ENCODE measurements around the gene GUCD1. TPM values are rescaled to one million over a fixed set of nuclear protein-coding genes. Genes with fewer than 3 reads are reported as not detected.
A peak's percentile ranks its signal among the peaks of the same experiment; 100 is the strongest.

The GUCD1 gene
- total and polyA plus RNA-seq, 2 of the 13 experiments (the other 11 are each of a cell fraction or from before 2014, with no cell fraction given): 128 to 245 TPM

DNA sequence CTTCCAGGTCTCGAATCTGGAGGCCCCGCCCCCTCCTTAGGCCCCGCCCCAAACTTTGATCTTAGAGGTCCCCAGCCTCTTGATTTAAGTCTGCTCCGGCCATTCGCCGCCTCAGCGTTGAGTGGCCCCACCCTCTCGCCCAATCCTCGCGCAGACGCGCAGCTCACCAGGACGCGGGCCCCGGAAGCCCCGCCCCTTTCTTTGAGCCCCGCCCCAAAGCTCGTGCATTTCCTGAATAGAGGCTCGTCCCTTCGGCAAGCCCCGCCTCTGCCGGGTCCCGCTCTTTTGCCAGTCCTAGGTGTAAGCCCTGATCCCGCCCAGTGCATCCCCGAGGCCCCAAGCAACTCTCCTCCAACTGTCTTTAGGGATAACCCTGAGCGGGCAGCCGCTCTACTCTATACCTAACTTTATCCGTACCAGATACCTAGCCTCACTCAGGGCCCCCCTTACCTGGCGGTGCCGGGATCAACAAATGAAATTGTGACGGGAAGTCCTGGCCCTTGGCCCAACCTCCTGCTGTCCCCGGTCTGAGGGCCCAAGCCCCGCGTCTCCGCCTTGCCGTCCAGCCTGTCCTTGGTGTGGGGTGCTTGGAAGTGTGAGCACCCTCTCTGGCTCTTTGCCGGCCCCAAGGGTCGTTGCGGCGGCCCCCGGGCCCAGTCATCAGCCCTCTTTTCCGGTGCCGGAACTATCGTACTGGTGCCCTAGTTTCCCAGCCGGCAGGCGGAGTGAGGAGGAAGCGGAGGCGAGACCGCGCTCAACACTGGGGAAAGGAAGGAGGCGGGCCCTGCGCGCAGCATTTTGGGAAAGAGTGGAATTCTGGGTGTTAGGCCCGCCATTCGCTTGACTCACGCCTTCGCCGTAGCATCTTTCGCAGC lies 464 bp upstream of the GUCD1 start, which contains the start of gene SNRPD3 (continued):
- TF ChIP-seq, protein P1, sequence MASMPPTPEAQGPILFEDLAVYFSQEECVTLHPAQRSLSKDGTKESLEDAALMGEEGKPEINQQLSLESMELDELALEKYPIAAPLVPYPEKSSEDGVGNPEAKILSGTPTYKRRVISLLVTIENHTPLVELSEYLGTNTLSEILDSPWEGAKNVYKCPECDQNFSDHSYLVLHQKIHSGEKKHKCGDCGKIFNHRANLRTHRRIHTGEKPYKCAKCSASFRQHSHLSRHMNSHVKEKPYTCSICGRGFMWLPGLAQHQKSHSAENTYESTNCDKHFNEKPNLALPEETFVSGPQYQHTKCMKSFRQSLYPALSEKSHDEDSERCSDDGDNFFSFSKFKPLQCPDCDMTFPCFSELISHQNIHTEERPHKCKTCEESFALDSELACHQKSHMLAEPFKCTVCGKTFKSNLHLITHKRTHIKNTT (CRISPR knock-in tag; IDR thresholded peaks at IDR 0.05): no peak
- TF ChIP-seq ZNF569 (CRISPR knock-in tag; IDR thresholded peaks at IDR 0.05; ENCODE audit: borderline replicate concordance) (no peak), HBP1 (CRISPR knock-in tag; IDR thresholded peaks at IDR 0.05; ENCODE audit: low read depth) (peak; percentile 98), RFXANK (CRISPR knock-in tag; IDR thresholded peaks at IDR 0.05) (0 out of 2 replicates have a peak, but pooled peaks have one; percentile 76), ZNF3 (CRISPR knock-in tag; IDR thresholded peaks at IDR 0.05) (peak; percentile 30; the same call in 1 of the 2 replicates), KAT8 (CRISPR knock-in tag; IDR thresholded peaks at IDR 0.05) (peak; percentile 98), EHMT2 (IDR thresholded peaks at IDR 0.05; ENCODE audit: borderline replicate concordance, low read depth, low read length) (no peak), POGZ (CRISPR knock-in tag; IDR thresholded peaks at IDR 0.05) (peak; percentile 81), MATR3 (CRISPR knock-in tag; IDR thresholded peaks at IDR 0.05) (no peak), ZNF713 (CRISPR knock-in tag; IDR thresholded peaks at IDR 0.05) (0 out of 2 replicates have a peak, but pooled peaks have one; percentile 74), ARID3A (IDR thresholded peaks at IDR 0.05; ENCODE audit: low read depth, low read length) (peak; percentile 70; the same call in 1 of the 2 replicates), POLR2AphosphoS5 (IDR thresholded peaks at IDR 0.05; ENCODE audit: low read depth, low read length) (peak; percentile 86), KLF15 (CRISPR knock-in tag; IDR thresholded peaks at IDR 0.05; ENCODE audit: borderline replicate concordance) (0 out of 2 replicates have a peak, but pooled peaks have one; percentile 72)
- TF ChIP-seq, protein P2, sequence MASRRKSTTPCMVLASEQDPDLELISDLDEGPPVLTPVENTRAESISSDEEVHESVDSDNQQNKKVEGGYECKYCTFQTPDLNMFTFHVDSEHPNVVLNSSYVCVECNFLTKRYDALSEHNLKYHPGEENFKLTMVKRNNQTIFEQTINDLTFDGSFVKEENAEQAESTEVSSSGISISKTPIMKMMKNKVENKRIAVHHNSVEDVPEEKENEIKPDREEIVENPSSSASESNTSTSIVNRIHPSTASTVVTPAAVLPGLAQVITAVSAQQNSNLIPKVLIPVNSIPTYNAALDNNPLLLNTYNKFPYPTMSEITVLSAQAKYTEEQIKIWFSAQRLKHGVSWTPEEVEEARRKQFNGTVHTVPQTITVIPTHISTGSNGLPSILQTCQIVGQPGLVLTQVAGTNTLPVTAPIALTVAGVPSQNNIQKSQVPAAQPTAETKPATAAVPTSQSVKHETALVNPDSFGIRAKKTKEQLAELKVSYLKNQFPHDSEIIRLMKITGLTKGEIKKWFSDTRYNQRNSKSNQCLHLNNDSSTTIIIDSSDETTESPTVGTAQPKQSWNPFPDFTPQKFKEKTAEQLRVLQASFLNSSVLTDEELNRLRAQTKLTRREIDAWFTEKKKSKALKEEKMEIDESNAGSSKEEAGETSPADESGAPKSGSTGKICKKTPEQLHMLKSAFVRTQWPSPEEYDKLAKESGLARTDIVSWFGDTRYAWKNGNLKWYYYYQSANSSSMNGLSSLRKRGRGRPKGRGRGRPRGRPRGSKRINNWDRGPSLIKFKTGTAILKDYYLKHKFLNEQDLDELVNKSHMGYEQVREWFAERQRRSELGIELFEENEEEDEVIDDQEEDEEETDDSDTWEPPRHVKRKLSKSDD (CRISPR knock-in tag; IDR thresholded peaks at IDR 0.05; ENCODE audit: low read depth): 0 out of 2 replicates have a peak, but pooled peaks have one; percentile 52
- TF ChIP-seq, protein P3, sequence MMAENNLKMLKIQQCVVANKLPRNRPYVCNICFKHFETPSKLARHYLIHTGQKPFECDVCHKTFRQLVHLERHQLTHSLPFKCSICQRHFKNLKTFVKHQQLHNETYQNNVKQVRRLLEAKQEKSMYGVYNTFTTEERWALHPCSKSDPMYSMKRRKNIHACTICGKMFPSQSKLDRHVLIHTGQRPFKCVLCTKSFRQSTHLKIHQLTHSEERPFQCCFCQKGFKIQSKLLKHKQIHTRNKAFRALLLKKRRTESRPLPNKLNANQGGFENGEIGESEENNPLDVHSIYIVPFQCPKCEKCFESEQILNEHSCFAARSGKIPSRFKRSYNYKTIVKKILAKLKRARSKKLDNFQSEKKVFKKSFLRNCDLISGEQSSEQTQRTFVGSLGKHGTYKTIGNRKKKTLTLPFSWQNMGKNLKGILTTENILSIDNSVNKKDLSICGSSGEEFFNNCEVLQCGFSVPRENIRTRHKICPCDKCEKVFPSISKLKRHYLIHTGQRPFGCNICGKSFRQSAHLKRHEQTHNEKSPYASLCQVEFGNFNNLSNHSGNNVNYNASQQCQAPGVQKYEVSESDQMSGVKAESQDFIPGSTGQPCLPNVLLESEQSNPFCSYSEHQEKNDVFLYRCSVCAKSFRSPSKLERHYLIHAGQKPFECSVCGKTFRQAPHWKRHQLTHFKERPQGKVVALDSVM (CRISPR knock-in tag; IDR thresholded peaks at IDR 0.05): peak; percentile 66; the same call in 1 of the 2 replicates
- TF ChIP-seq, protein P4, sequence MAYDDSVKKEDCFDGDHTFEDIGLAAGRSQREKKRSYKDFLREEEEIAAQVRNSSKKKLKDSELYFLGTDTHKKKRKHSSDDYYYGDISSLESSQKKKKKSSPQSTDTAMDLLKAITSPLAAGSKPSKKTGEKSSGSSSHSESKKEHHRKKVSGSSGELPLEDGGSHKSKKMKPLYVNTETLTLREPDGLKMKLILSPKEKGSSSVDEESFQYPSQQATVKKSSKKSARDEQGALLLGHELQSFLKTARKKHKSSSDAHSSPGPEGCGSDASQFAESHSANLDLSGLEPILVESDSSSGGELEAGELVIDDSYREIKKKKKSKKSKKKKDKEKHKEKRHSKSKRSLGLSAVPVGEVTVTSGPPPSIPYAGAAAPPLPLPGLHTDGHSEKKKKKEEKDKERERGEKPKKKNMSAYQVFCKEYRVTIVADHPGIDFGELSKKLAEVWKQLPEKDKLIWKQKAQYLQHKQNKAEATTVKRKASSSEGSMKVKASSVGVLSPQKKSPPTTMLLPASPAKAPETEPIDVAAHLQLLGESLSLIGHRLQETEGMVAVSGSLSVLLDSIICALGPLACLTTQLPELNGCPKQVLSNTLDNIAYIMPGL (CRISPR knock-in tag; IDR thresholded peaks at IDR 0.05; ENCODE audit: borderline replicate concordance in 1 of 2, low read depth in 1 of 2): peak; percentile 78 to 90; a peak in 3 of 4 replicates
